ENCODE data around the gene LDLRAD1.
"Not testable (repeated sequence)": the region's sequence is repeated elsewhere in the genome, so short reads cannot be mapped to it uniquely, and the experiment has no call there.

Gene LDLRAD1

GRCh38 chr1:54016343-54017282, 1.4 kb downstream of the LDLRAD1 start:
- DNase-seq (ENCODE audit: low read depth in 3 of 3), result no peak

- DNase-seq (ENCODE audit: low read depth in 3 of 3), result no peak
Measured at GRCh38 chr1:54014009-54014629, 3.9 kb downstream of the LDLRAD1 start.

GRCh38 chr1:54013393-54014008, 4.5 kb downstream of the LDLRAD1 start:
- no peak for DNase-seq (ENCODE audit: low read depth in 3 of 3)

- DNase-seq (ENCODE audit: low read depth in 3 of 3), result no peak
Measured at GRCh38 chr1:54012863-54013262, 5.1 kb downstream of the LDLRAD1 start.

GRCh38 chr1:54012008-54012325, 6.0 kb downstream of the LDLRAD1 start:
- DNase-seq (ENCODE audit: low read depth in 3 of 3), result no peak

- DNase-seq (ENCODE audit: low read depth in 3 of 3), result no peak
Measured at GRCh38 chr1:54011316-54012007, 6.5 kb downstream of the LDLRAD1 start.

- DNase-seq (ENCODE audit: low read depth in 3 of 3), result no peak
Measured at GRCh38 chr1:54010415-54011117, 7.4 kb downstream of the LDLRAD1 start.

GRCh38 chr1:54009406-54009805, 8.6 kb downstream of the LDLRAD1 start:
- no peak for DNase-seq (ENCODE audit: low read depth in 3 of 3)

- DNase-seq (ENCODE audit: low read depth in 3 of 3), result no peak
Measured at GRCh38 chr1:54008876-54009275, 9.1 kb downstream of the LDLRAD1 start.

- DNase-seq (ENCODE audit: low read depth in 3 of 3), result no peak
Measured at GRCh38 chr1:54007613-54008012, 10.4 kb downstream of the LDLRAD1 start.

GRCh38 chr1:54006508-54006907, 11.5 kb downstream of the LDLRAD1 start:
- no peak for DNase-seq (ENCODE audit: low read depth in 3 of 3)

- no peak for DNase-seq (ENCODE audit: low read depth in 3 of 3)
Measured at GRCh38 chr1:54004481-54005049, 13.4 kb downstream of the LDLRAD1 start.

- not testable (repeated sequence) for DNase-seq (ENCODE audit: low read depth in 3 of 3)
Measured at GRCh38 chr1:54003750-54004480, 14.1 kb downstream of the LDLRAD1 start.

- no peak for DNase-seq (ENCODE audit: low read depth in 3 of 3)
Measured at GRCh38 chr1:54003249-54003646, 14.7 kb downstream of the LDLRAD1 start.

- DNase-seq (ENCODE audit: low read depth in 3 of 3), result no peak
Measured at GRCh38 chr1:54002544-54003248, 15.3 kb downstream of the LDLRAD1 start.

- no peak for DNase-seq (ENCODE audit: low read depth in 3 of 3)
Measured at GRCh38 chr1:54001591-54001990, 16.4 kb downstream of the LDLRAD1 start.

GRCh38 chr1:53999920-54000319, 18.1 kb downstream of the LDLRAD1 start:
- DNase-seq (ENCODE audit: low read depth in 3 of 3), result no peak

- DNase-seq (ENCODE audit: low read depth in 3 of 3), result no peak
Measured at GRCh38 chr1:53998223-53998622, 19.8 kb downstream of the LDLRAD1 start.

- no peak for DNase-seq (ENCODE audit: low read depth in 3 of 3)
Measured at GRCh38 chr1:53995683-53996082, 22.3 kb downstream of the LDLRAD1 start.

- DNase-seq (ENCODE audit: low read depth in 3 of 3), result not testable (repeated sequence)
Measured at GRCh38 chr1:53994516-53994915, 23.5 kb downstream of the LDLRAD1 start.
